WTC11 (cell line): ENCODE measurements around the gene APOLD1. TPM values are rescaled to one million over a fixed set of nuclear protein-coding genes. Genes with fewer than 3 reads are reported as not detected.

Experiments
- ATAC-seq: fragments of 200-7000 bp; cut with Tn5 transposase; 2 replicates; pipeline ENCODE4 v1.10.0; 2021; ENCODE audit warnings: mild to moderate bottlenecking, moderate library complexity
- CTCF ChIA-PET: fragments of 300-600 bp; sonication (Branson Sonifier 250); formaldehyde crosslinking; loops from one replicate; lab custom pipeline; 2021; ENCODE audit warnings: antibody characterized with exemption; lab: Charles Lee
- POLR2A ChIA-PET: fragments of 350-600 bp; sonication (Branson Sonifier 250); formaldehyde crosslinking; loops from one replicate; lab custom pipeline; 2021; ENCODE audit warnings: antibody characterized with exemption; lab: Charles Lee
- DNase-seq: peaks from one replicate; pipeline ENCODE4 v3.0.0; 2021; ENCODE audit warnings: low spot score
- H3K27ac Mint-ChIP-seq: 2 replicates; pipeline ENCODE4 v1.8.0; 2021; ENCODE audit warnings: mixed read lengths
- H3K27me3 Mint-ChIP-seq: 2 replicates; pipeline ENCODE4 v1.8.0; 2021; ENCODE audit warnings: low read depth, mild to moderate bottlenecking, moderate library complexity, mixed read lengths
- H3K36me3 Mint-ChIP-seq: 2 replicates; pipeline ENCODE4 v1.8.0; 2021; ENCODE audit warnings: mixed read lengths
- H3K4me1 Mint-ChIP-seq: 2 replicates; pipeline ENCODE4 v1.8.0; 2022; ENCODE audit warnings: mixed read lengths
- H3K4me3 Mint-ChIP-seq: 2 replicates; pipeline ENCODE4 v1.8.0; 2021; ENCODE audit warnings: mild to moderate bottlenecking, moderate library complexity, mixed read lengths
- H3K9me3 Mint-ChIP-seq: 2 replicates; pipeline ENCODE4 v1.8.0; 2021; ENCODE audit warnings: mixed read lengths
- CREM ChIP-seq: sonication (generic); formaldehyde crosslinking; IDR thresholded peaks from 2 replicates; pipeline ENCODE4 v1.8.1; 2022; ENCODE audit warnings: mild to moderate bottlenecking, missing genetic modification reagents, moderate library complexity
- FOXJ3 ChIP-seq: sonication (generic); formaldehyde crosslinking; IDR thresholded peaks from 2 replicates; pipeline ENCODE4 v1.9.0; 2021; ENCODE audit warnings: missing genetic modification reagents, mild to moderate bottlenecking, borderline replicate concordance
- FOXP1 ChIP-seq: sonication (generic); formaldehyde crosslinking; IDR thresholded peaks from 2 replicates; pipeline ENCODE4 v1.8.0; 2022; ENCODE audit warnings: missing genetic modification reagents, mild to moderate bottlenecking, moderate library complexity, borderline replicate concordance
- FOXP4 ChIP-seq: sonication (generic); formaldehyde crosslinking; IDR thresholded peaks from 2 replicates; pipeline ENCODE4 v1.8.0; 2022; ENCODE audit warnings: mild to moderate bottlenecking, missing genetic modification reagents
- GTF2I ChIP-seq: fragments of 250-450 bp; sonication (Bioruptor Pico); conservative IDR thresholded peaks from 2 replicates; pipeline ENCODE4 v1.4.0; 2021; ENCODE audit warnings: mild to moderate bottlenecking
- HMGXB4 ChIP-seq: sonication (generic); formaldehyde crosslinking; IDR thresholded peaks from 2 replicates; pipeline ENCODE4 v1.8.1; 2023; ENCODE audit warnings: mild to moderate bottlenecking, moderate library complexity, missing genetic modification reagents
- IRF1 ChIP-seq: sonication (generic); formaldehyde crosslinking; IDR thresholded peaks from 2 replicates; pipeline ENCODE4 v1.8.0; 2023; ENCODE audit warnings: missing genetic modification reagents
- JUN ChIP-seq: sonication (generic); formaldehyde crosslinking; IDR thresholded peaks from 2 replicates; pipeline ENCODE4 v1.8.0; 2023; ENCODE audit warnings: mild to moderate bottlenecking, missing genetic modification reagents
- MAX ChIP-seq: sonication (generic); formaldehyde crosslinking; IDR thresholded peaks from 2 replicates; pipeline ENCODE4 v1.8.0; 2022; ENCODE audit warnings: mild to moderate bottlenecking, missing genetic modification reagents
- MLX ChIP-seq: sonication (generic); formaldehyde crosslinking; IDR thresholded peaks from 2 replicates; pipeline ENCODE4 v1.8.1; 2023; ENCODE audit warnings: mild to moderate bottlenecking, missing genetic modification reagents, moderate library complexity
- NR2C2 ChIP-seq: sonication (generic); formaldehyde crosslinking; IDR thresholded peaks from 2 replicates; pipeline ENCODE4 v1.8.0; 2022; ENCODE audit warnings: mild to moderate bottlenecking, missing genetic modification reagents
- PREB ChIP-seq: sonication (generic); formaldehyde crosslinking; IDR thresholded peaks from 2 replicates; pipeline ENCODE4 v1.8.1; 2022; ENCODE audit warnings: mild to moderate bottlenecking, missing genetic modification reagents, moderate library complexity, borderline replicate concordance
- TEAD1 ChIP-seq: sonication (generic); formaldehyde crosslinking; IDR thresholded peaks from 2 replicates; pipeline ENCODE4 v1.8.0; 2022; ENCODE audit warnings: mild to moderate bottlenecking, missing genetic modification reagents
- USF2 ChIP-seq: sonication (generic); formaldehyde crosslinking; IDR thresholded peaks from 2 replicates; pipeline ENCODE4 v1.8.1; 2023; ENCODE audit warnings: mild to moderate bottlenecking, missing genetic modification reagents, moderate library complexity
- ZBTB43 ChIP-seq: sonication (generic); formaldehyde crosslinking; IDR thresholded peaks from 2 replicates; pipeline ENCODE4 v1.8.1; 2023; ENCODE audit warnings: mild to moderate bottlenecking, missing genetic modification reagents
- ZNF219 ChIP-seq: sonication (generic); formaldehyde crosslinking; IDR thresholded peaks from 2 replicates; pipeline ENCODE4 v1.8.0; 2023; ENCODE audit warnings: missing genetic modification reagents, mild to moderate bottlenecking, borderline replicate concordance
- ZNF512 ChIP-seq: sonication (generic); formaldehyde crosslinking; IDR thresholded peaks from 2 replicates; pipeline ENCODE4 v1.8.1; 2022; ENCODE audit warnings: missing genetic modification reagents, borderline replicate concordance
- ZNF532 ChIP-seq: fragments of 250-450 bp; sonication (Bioruptor Pico); IDR thresholded peaks from 2 replicates; pipeline ENCODE4 v1.9.0; 2021; ENCODE audit warnings: mild to moderate bottlenecking, borderline replicate concordance
- total RNA-seq: library from RNA; stranded (reverse); gene quantifications from 3 replicates; pipeline ENCODE4 v1.2.3, GENCODE V29; 2021

Gene APOLD1
- total RNA-seq, 1 experiment from 2014 or later, result 0.44 TPM

- POLR2A ChIA-PET, result interaction anchor here (0.5 kb wide), 1 partner anchor 404 kb away, joined by 3 read pairs; no protein-coding TSS in a partner anchor
- Mint-ChIP-seq H3K4me1 (no peaks in the 10 kb centered on the region), H3K36me3 (0 out of 2 replicates have a peak, but pooled peaks cover 9% of the 10 kb centered on the region), H3K9me3 (peaks cover 19% of the 10 kb centered on the region), H3K4me3 (no peak overlapping the region), H3K27ac (no peak overlapping the region), H3K27me3 (peaks cover 3% of the 10 kb centered on the region)
- CTCF ChIA-PET, result no interaction called here
- ATAC-seq, result no peak
- no peak for TF ChIP-seq FOXP4 (CRISPR knock-in tag)
- no peak for TF ChIP-seq FOXP1 (CRISPR knock-in tag)
- TF ChIP-seq NR2C2, result no peak
- TF ChIP-seq MAX (CRISPR knock-in tag), result no peak
- TF ChIP-seq PREB (CRISPR knock-in tag), result no peak
- no peak for TF ChIP-seq USF2 (CRISPR knock-in tag)
- no peak for TF ChIP-seq HMGXB4 (CRISPR knock-in tag)
- TF ChIP-seq CREM (CRISPR knock-in tag), result no peak
- no peak for TF ChIP-seq ZNF219 (CRISPR knock-in tag)
- no peak for TF ChIP-seq TEAD1 (CRISPR knock-in tag)
- no peak for TF ChIP-seq GTF2I (CRISPR knock-in tag)
- no peak for TF ChIP-seq ZNF512 (CRISPR knock-in tag)
- no peak for TF ChIP-seq JUN (CRISPR knock-in tag)
- TF ChIP-seq FOXJ3, result no peak
- no peak for TF ChIP-seq ZNF532 (CRISPR knock-in tag)
- TF ChIP-seq IRF1, result no peak
- no peak for TF ChIP-seq ZBTB43 (CRISPR knock-in tag)
- no peak for TF ChIP-seq MLX (CRISPR knock-in tag)
- no peak for DNase-seq
These were observed 13.9 kb downstream of the APOLD1 start for GRCh38 chr12:12799163-12799920.
